HG02870 (cell line): ENCODE results near the gene RRP1B.
"Not testable (repeated sequence)": the region's sequence is repeated elsewhere in the genome, so short reads cannot be mapped to it uniquely, and the experiment has no call there.

Source experiments
- ATAC-seq: cut with Tn5 transposase; IDR thresholded peaks from one replicate; pipeline ENCODE4 v1.9.1; 2021; ENCODE audit warnings: mild to moderate bottlenecking, moderate library complexity; ENCODE audit not compliant: unreplicated experiment

Gene RRP1B

DNA sequence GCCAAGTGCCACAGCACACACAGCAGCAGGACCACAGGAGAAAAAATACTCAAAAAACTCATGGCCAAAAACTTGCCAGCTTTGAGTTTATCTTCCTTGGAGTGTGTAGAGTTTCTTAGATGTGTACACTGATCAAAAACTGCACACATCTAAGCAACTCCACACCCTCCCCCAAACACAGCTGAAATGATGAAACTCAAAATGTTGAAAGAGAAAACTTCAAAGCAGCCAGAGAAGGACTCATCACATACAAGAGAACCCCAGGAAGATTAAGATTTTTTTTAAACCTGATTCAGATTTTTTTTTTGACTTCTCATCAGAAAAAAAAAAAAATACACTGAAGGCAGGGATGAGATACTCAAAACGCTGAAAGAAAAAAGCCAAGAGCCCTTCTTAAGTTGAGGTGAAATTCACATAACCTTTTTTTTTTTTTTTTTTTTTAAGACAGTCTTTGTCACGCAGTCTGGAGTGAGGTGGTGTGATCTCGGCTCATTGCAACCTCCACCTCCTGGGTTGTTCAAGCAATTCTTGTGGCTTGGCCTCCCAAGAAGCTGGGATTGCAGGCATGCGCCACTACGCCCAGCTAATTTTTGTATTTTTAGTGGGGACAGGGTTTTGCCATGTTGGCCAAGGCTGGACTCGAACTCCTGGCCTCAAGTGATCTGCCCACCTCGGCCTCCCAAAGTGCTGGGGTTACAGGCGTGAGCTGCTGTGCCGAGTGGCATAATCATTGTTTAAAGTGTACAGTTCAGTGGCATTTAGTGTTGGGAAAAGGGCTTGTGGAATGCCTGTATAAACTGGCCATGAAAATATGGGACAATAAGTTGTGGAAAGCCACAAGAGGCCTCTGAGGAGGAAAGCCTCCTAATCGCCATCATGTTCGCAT lies 38.6 kb downstream of the RRP1B start:
- no peak for ATAC-seq

DNA sequence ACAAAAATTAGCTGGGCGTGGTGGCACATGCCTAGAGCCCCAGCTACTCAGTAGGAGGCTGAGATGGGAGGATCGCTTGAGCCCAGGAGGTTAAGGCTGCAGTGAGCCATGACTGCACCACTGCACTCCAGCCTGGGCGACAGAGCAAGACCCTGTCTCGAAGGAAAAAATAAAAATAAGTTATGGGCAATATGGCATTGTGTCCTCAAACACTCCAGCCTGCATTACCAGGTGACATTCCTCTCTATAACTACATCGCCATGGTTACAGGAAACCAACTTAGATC lies 40.1 kb downstream of the RRP1B start:
- not testable (repeated sequence) for ATAC-seq

DNA sequence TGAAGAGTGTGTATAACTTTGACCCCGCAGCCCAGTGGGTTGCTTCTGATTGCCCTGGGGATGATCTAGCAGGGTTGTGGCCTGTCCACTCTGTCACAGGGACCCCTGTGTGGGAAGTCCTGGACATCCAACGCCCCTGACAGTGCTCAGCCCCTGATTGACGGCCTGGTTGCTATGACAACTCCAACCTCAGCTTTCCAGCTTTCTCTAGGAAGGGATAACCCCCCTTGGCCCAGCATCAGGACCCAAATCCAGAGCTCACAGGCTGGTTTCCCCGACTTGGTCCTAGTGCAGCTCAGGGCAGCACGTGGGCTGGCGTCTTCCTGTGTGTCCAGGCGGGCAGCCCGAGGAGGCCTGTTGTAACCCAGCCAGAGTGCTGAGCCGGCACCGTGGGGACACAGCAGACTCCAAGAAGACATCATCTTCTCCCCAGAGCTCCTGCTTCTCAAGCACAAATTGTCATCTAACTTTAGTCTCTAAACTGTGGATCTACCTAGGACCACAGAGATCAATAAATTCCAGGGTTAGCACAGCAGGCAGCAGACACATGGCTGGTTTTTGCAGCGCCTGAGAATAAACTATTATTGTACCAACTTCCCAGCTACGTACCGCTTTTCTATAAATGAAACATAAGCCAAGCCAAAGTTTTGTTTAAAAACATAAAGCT lies 40.7 kb downstream of the RRP1B start:
- no peak for ATAC-seq

DNA sequence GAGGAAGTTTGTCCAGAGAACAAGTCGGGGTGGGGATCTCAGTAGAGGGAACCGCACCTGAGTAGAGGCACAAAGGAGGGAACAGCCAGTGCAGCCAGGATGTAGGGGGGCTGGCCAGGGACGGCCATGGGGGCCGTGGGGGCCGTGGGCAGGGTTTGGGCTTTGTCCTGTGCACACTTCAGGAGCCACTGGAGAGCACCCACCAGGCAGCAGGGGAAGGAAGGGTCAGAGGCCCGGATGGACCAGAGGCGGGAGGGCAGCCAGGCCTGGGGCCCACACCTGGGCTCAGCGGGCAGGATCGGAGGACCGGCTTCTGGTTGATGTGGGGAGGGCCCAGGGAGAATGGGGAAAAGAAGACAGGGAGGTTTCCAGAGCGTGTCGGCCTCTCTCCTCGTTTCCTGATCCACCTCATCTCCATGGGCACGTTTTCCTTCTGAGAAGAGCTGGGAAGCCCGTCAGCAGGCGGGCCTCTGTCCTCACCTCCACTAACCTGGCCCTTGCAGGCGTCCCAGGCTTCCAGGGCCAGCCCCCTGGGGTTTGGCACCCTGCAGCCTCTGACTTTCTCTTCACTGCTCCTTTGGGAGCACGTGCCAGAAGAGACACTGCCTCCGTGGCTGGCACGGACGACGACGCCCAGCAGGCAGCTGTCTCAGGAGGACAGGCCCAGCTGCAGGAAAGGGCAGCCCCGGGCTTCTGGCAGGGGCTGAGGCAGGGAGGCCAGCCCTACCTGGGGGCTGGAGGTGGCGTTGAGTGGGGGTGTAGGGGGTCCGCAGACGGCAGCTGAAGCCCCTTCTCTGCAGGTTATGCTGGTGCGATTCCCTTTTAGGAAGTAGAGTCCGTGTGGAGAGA lies 42.8 kb downstream of the RRP1B start:
- no peak for ATAC-seq

DNA sequence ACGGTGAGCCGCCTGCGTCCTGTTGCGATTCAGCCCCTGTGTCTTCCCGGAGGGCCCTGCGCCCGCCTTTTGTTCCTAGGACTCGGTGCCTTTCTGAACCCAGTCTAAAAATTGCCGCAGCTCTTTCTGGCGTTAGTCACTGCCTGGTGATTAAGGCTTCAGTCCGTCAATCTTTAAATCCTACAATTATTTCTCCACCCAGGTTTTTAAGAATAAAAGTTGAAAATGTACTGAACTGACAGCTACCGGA lies 43.4 kb downstream of the RRP1B start:
- no peak for ATAC-seq

DNA sequence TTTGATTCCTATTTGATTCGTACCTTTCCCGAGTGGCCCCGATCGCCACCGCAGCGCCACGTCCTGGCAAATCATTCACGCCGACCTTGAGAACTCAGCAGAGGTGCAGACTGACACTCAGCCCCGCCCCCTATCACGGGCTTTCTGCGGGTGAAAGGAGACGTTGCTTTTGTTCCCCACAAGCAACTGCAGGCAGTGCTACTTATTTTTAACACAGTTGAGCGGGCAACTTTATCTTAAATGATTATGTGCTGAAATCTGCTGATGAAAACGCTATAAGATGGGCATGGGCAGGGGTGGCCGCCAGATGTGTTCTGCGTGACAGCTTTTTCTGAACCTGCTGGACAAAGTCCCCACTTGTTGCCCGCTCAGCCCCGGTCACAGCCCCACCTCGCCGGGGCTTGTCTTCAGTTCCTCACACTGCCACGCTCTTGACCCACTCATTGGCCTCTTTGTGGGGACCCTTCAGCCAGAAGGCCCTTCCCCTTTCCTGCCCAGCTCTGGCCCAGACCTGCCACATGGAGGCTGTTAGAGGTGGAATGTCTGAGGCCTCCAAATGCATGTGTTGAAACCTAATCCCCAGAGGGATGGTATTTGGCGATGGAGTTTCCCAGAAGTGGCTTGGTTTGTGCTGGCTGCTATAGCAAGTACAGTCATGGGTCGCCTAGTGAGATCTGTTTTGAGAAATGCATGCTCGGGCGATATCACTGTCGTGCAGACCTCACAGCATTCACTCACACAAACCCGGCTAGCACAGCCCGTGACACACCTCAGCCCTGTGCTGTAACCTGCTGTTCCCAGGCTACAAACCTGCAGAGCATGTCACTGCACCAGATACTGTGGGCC lies 43.9 kb downstream of the RRP1B start:
- ATAC-seq: no peak

DNA sequence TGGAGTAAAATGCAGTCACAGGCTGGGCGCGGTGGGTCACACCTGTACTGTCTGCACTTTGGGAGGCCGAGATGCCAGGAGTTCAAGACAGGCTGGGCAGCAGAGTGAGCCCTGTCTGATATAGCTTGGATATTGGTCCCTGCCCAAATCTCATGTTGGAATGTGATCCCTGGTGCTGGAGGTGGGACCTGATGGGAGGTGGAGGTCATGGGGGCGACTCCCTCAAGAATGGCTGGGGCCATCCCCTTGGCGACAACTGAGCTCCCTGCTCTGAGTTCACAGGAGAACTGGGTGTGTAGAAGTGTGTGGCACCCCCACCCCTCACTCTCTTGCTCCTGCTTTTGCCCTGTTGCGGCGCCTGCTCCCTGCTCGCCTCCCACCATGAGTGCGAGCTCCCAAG lies 48.1 kb downstream of the RRP1B start:
- ATAC-seq: no peak

DNA sequence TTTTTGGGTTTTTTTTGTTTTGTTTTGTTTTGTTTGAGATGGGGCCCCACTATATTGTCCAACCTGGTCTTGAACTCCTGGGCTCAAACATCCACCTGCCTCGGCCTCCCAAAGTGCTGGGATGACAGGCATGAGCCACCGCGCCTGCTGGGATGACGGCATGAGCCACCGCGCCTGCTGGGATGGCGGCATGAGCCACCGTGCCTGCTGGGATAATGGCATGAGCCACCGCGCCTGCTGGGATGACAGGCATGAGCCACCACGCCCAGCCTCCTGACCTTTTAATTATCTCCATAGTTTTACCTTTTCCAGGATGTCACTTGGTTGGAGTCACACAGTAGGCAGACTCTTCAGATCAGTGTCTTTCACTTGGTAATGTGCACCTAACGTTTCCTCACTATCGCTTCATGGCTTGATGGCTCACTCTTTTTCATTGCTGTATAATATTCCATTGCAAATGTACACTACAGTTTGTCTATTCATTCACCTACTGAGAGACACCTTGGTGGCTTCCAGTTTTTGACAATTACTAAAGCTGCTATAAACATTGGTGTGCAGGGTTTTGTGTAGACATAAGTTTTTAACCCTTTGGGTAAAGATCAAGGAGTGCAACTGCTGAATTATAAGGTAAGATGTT lies 49.5 kb downstream of the RRP1B start:
- no peak for ATAC-seq

DNA sequence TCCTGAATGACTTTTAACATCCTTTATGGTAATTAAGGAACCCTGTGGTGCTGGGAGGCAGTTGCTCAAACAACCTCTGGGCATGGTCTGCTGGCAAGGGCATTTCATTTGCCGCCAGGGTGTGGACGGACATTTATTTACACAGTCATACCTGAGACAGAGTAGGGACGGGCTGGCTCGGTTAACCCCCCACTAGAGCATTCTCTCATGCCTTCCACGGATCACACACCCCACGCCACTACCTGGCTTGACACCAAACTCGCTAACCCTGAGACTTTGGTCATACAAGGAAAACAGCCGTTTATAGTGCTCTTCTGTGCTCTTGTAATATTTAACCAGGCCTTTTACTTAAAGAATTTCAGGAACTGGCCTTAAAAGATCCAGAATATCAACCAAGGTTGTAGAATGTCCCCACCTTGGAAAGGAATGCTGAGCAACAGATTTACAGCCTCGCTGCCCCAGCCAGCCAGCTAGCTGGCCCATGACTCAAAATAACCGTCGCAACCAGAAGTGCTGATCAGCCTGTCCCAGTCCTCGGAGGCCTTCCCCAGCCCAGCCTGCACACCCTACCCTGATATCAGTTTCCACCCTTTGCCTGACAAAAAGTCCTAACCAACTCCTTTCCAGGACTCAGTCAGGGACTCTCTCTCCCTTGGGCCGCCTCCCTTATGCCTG lies 53.0 kb downstream of the RRP1B start:
- ATAC-seq: no peak

DNA sequence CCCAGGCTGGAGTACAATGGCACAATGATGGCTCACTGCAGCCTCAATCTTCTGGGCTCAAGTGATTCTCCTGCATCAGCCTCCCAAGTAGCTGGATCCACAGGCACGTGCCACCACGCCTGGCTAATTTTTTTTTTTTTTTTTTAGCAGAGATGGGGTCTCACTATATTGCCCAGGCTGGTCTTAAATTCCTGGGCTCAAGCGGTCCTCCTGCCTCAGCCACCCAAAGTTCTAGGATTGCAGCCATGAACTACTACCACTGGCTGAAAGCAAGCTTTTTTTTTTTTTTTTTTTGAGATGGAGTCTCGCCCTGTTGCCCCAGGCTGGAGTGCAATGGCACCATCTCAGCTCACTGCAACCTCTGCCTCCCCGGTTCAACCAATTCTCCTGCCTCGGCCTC lies 53.8 kb downstream of the RRP1B start:
- ATAC-seq: not testable (repeated sequence)

DNA sequence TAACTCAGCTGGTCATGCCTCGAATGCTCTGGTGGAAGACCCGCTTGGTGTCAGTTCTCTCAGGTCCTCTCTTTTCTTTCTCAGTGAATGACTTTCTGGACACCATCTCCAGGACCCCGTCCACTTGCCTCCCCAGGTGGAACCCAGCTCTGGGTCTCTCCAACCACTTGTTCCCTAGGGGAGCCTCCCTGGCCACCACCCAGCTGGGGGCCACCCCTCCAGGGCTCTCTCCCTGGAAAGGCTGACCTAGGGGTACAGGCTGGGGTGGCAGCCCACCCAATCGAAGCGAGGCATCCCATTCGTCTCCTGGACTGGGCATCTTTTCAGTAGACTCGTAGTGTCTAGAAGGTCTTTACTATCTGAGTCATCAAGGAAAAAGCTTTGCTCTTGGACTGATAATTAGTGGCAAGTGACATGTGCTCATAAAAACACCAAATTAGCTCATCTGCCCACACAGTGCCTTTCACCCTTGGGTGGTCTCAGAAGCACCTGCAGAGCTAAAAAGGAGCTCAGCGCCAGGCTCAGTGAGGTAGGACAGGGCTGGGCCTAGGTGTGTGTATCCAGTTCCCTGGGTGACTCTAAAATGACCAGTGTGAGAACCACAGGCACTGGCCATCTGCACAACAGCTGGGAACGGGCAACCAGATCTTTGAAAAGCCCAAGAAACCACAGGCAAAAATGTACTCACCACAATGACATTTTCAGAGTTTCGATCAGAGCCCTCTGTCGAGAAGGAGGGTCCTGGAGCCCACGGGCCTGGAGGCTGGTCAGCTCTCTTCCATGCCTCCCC lies 57.2 kb downstream of the RRP1B start:
- peak; percentile 30 for ATAC-seq

DNA sequence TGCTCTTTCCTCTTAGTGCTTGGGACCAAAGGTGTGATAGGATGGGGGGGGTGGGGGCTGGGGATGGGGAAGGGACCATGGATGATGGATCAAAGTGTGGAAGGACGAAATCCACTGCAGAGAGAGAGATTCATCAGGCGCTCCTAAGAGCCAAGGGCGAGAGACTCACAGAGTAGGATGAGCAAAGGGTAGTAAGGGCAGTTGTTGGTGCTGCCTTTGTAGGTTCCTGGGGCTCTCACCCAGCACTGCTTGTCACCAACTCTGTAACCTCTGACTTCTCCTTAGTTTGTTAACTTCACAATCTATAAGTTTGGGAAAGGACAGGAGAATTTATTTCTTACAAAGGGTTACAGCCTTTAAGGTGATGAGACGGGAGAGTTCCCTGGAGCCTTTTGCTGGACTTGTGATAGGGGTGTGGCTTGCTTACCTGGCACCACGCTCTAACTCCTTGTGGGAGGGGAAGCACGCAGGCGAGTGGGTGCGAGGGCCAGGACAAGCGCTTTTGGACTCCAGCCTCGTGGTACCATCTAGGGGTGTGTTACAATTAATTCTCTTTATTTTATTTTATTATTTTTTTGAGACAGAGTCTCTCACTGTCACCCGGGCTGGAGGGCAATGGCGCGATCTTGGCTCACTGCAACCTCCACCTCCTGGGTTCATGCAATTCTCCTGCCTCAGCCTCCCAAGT lies 58.0 kb downstream of the RRP1B start:
- no peak for ATAC-seq

DNA sequence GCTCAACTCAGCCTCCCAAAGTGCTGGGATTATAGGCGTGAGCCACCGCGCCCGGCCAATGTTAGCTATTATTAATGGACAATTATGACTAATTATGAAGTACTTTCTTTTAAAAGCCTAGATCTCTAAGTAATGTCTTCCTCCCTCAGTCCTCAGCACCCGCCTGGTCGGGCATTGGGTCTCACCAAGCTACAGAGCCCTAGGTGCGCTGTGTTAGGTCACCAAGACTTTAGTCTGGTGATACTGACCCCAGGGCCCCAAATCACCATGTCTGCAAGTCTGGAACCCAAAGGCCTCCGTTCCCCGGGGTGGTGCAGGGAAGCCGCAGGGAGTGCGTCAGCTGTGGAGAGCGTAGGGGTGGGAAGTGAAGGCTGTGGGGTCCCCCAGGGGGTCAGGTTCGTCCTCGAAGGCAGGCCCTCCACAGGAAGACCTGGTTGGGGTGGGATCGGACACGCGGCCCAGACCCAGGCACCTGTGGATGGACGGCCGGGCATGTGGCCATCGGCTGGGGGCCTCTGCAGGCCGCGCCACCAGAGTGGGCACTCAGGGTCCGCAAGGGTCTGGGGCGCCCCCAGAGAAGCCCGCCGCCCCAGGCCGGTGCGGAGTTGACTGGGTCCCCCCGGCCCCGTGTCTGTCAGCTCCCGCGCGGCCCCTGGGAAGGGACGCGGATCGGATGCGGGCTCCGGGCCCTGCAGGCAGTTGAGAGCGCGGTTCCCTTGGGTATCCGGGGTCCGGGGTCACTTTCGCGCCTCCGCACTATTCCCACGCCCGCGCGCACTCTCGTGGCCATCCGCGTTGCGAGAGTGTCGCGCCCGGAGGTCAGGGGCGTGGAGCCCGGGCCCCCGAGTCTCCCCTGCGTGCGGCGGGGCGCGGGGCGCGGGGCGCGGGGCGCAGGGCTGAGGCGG lies 58.9 kb downstream of the RRP1B start:
- no peak for ATAC-seq

DNA sequence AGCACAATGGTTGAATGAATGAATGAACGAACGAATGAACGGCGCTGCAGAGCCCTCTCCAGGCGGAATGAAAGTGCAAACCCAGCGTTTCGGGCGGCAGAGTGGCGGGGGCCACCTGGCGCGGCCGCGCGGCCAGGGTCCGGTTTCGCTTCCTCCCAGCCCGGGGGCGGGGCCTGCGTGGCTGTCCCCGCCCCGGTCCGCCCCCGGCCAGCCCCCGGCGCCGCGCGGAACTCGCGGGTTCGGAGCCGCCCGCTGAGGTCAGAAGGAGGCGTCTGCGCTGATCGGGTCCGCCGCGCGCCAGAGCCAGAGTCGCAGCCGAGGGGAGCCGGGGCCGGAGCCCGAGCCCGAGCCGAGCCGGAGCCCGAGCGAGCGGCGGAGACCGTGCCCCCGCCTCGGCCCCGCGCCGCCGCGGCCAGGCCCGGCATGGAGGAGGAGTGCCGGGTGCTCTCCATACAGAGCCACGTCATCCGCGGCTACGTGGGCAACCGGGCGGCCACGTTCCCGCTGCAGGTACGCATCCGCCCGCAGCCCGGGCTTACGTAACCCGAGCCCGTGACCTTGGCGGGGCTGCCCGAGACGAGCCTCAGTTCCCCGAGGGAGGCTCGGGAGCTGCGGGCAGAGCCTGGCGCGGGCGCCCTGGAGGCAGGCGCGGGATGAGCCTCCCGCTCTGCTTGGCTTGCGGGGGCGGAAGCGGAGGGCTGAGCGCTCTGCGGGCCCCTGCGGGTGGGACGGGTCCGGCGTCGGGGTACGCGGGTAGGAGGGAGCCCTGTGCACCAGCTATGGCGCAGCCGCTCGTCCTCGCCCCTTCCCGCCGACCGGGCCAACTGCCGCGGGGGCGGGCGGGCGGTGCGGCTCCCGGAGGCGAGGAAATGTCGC lies 59.8 kb downstream of the RRP1B start, which contains the start of gene PDXK:
PDXK (plus strand) TSS at position 258 of the 876 bp plus-strand sequence; CDS start at position 424, 166 bp downstream.
- ATAC-seq: peak; percentile 57

DNA sequence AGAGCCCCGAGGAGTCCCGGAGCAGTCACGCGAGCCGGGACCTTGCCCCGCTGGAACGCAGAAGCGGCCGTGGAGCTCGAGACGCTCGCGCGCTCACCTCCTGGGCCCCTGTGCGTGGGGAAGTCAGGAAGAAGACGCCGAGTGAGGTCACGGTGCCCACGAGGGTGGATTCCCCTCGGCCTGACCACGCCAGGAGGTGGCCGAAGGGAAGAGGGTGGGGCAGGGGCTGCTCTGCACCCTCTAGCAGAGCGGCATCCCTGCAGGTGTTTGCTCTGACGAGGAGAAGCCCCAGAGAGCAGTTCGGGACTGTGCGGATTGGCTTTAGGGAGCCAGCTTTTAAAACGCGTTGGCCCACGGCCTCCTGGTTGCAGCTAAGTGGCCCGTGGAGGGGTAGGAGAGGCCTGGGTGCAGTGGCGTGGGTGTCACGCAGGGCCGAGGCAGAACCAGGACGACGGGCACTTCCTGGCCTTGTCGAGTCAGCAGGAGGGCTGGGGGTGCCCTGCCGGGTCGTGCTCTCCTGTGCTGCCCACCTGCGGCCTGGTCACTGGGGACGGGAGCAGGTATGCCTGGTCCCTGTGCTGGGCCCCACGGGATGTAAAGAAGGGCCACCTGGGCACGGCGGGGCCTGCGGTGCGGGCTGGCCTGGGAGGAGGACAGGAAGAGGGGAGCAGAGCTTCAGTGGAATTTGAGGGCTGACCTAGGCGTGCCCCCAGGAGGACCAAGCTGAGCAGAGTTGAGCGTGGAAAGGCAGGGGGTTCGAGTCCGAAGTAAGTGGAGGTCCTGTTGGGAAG lies 60.6 kb downstream of the RRP1B start:
- ATAC-seq: peak; percentile 2
